DLD1 (cell line): ENCODE measurements around the gene TMOD2.

Experiments
- in situ Hi-C: cut with HindIII; loops from 2 replicates; pipeline ENCODE4 v1.10.0; 2017; ENCODE audit warnings: low sequenced_read_pairs

TMOD2 gene

DNA sequence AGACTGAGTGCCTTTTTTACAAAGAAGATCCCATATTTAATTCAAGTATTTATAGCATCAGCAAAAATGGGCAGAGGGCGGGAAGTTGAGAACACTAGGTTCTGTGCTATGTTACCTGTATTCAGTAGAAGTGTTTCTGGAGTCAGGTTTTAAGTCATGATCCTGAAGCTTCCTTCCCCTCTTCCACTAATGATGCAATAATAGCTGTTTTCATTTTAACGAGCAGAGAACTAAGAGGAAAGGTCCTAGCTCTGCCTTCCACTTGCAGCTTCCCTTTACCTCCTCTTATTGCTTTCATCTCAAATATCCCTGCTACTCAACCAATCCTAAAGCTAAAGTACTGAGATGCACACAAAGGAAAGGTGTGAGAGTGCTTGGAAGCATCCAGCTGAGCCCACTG lies 61.2 kb downstream of the TMOD2 start:
- in situ Hi-C loops: no loop called here

DNA sequence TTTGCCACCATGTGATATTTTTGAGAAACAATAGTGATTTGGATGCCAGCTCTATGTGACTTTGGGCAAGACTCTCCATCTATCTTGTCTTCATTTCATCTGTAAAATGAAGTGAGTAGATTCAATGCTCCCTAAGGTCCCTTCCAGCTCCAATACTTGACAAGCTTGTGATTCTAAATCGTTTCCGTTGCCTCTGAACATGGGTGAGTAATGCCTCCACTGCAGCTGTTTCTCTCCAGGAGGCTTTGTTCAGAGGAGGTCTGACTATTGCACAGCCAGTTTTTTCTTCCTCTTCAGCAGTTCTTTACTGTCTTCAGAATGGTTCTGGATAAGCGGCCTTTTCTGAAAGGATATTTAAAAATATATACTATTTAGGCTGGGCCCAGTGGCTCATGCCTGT lies 63.2 kb downstream of the TMOD2 start:
- in situ Hi-C loops: no loop called here

DNA sequence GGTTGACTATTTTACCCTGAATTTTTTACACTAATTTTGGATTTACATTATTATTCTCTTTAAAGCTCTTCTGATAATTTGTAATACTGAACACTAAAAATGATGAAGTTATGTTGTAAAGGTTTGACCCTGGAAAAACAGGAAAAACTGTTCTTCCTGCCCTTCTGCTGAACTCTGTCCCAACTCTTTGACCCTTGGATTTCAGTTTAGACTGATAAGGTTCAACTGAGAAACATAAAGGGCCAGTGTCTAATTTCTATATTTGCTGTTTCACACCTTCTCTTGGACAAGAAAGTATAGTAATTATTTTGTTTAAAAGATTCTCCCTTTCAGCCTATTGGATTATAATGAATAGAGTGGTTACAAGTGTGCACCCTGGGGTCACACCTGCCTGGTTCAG lies 65.2 kb downstream of the TMOD2 start:
- in situ Hi-C loops: no loop called here

DNA sequence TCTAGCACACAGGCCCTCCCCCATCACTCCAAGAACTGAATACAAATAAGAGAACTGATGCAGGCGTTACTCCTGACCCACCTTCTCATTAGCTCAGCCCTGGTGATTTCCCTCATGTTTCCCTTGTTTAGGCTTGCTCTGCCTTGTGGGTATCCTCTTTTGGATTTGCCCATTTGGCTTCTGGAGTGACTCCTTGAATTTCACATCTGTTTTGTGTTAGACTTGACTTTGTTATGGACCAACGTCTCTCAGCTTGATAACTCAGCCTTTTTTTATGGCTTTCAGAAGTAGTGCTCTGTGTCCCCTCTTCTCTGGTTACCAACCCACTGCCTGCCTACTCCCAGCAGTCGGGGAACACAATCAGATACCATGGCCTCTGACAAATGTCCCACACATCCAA lies 66.8 kb downstream of the TMOD2 start:
- in situ Hi-C loops: no loop called here

DNA sequence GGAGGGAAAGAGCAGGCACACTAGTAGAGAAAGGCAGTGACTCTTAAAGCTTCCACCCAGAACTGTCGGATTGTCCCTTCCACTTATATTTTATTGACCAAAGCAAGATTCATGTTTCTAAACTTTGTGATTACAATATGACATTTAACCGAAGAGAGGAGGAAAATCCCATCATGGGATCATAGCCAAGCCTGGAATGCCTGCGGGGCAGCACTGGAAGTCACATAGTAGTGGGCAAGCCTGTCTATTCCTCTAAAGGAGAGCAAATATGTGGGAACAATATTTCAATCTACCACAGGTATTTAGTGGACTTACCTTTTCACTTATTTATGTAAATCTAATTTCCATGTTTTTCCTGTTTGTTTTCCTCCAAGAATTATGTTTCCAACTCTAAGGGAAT lies 74.3 kb downstream of the TMOD2 start:
- in situ Hi-C loops: no loop called here

DNA sequence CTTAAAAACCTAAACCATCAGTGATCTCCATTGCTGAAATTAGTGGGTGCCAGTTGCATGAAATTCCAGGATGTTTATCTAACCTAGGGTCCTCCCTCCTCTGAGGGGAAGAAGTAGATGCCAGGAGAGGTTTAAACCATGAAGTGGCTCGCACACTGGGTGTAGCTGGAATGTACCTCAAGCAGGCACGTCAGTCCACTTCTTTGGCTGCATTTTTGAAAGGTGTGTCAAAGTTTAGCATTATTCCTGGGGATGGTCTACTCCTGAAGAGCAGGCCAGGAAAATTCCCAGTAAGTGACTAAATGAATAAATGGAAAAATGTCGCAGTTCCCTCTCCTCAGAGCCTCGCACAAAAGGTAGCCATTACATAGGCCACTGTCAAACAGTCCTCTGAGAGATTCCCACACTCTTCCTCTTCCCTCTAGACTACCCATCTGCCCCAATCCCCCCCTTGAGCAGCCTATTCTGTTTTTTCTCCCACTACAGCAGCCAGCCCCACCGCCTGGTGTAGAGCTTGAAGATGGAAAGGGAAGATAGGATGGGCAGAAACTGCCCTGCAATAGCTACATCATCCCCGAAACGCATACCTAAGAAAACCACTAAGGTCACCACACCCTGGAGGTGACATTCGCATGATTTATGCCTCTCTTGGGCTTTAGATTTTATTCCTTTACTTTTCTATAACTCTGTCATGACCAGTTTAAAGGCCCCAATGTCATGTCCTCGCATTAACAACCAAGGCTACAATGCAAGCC lies 77.4 kb downstream of the TMOD2 start:
- in situ Hi-C loops: no loop called here

DNA sequence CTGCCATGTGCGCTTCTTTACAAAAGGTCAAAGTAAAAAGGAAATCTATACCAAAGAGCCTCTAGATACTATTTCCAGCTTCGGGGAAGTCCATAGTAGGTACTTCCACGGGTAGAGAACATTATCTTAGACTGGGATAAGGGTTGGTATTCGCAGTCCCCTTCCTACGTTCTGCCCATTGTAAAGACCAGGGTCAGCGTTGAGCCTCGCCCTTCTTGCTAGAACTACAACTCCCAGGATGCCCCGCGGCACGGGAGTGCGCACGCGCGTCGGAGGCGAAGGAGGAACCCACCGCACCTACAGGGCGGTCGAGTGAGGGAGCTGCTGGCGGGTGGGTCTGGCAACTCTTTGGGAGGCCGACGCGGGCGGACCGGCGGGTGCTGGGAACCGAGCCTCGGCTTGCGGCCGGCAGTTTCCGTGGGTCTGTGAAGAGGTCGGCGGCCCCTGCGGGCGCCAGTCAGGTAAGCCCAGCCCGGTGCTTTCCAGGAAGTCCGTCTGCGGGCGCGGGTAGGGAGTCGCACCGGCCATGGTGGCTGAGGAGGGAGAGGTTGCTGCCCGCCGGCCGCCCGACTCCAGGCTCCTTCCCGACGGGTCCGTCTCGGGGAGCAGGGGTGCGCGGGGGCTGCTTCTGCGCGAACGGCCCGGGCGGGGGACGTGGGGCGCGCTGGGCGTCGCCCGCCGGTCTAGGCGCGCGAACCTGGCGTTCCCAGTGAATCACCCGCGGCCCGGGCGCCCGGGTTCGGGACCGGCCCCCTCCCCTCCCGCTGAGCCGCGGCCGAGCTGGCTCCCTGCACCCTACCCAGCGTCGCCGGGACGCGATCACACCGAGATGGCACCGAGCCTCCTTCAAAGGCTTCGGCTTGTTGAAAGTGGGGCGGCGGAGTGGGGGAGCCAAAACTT lies 78.2 kb downstream of the TMOD2 start, which contains the start of gene TMOD3:
TSS of gene TMOD3 (plus strand) at position 278 of the 900 bp plus-strand sequence. CDS start 33,232 bp downstream, outside the sequence.
- in situ Hi-C loops: no loop called here

DNA sequence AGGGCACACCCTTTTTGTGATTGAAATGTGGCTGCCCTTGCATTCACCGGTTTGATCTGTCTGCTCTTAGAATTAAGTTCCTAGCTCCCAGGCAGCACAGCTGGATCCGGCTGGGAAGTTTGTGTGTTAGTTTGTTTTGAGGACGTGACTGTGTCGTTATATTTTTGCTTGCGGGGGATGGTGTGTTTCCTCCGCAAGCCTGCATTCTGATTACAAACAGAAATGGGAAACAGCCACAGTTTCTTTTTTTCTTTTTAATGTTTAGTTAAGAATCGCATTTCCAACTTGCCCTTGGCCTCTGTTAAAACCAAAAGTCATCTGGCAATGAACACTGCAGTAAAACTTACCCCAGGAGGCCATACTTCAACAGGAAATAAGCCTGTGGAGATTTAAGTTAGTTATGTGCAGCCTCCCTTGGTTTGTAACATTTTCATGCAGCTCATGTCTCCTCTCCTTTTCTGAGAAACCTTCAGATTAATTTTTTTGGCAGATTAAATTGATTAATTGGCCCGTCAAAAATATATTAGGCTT lies 78.9 kb downstream of the TMOD2 start:
- in situ Hi-C loops: no loop called here

DNA sequence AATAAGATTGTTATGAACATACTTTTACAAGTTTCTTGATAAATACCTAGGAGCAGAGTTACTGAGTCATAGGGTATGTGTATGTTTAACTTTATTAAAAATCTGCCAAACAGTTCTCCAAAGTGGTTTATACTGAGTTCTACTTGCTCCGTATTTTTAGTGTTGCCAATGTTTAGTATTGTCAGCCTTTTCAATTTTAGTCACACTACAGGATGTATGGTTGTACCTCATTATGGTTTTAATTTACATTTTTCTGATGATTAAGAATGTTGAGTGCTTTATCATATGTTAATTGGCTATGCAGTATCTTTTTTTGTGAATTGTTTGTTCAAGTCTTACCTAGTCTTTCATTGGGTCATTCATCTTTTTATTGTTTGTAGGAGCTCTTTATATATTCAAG lies 82.4 kb downstream of the TMOD2 start:
- in situ Hi-C loops: no loop called here

DNA sequence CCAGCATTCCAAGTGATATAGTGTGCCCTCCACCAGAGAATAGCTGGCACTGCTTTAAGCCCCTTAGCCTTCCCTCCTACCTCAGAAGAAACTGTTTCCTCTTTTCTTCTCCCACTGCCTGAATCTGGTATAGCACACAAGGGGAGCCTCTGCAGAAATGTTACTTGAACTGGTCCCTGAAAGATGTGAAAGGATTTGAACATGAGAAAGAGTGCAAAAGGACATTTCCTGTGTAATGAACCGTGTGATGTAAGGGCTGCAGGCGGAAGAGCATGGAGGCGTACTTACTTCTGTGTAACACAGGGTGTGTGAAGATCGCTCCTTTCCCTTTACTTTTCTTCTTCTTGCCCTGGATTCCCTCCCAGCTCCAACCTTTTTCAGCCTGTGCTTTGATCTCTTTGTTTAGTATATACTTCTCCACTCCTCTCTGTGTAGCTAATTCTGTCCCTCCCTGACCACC lies 86.4 kb downstream of the TMOD2 start:
- in situ Hi-C loops: no loop called here

DNA sequence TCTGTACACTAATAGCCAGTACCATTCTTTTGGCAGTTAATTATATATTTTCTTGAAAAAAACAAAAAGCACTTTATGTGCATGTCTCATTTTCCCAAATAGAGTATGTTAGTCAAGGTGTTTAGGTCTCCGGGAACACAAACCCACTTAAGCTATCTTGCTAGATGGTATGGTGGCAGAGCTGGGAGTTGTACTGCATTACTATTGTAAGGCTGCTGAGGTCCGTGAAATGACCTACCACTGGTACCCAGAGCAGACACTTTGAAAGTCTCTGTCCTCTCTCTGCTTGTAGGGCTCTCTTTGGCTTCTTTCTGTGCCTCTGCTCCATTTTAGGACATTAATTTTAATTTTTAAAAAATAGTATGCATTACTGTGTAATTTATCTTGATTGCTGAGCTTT lies 86.9 kb downstream of the TMOD2 start:
- in situ Hi-C loops: no loop called here

DNA sequence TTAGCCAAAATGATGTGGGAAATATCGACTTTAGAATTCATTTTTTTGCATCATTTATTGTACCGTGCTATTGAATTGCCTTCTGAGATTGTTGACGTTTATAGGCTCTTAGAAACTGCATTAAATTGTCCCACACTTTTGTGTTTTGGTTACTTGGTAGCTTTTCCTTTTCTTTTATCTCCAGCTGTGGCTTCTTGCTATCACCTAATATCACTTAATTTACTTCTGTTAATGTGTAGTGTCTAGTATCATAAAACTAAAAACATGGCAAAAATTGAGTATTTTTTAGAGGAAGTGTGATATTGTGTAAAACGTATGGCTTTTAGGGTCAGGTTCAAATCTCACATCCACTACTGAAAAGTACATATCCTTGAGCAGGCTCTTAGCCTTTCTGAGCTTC lies 89.3 kb downstream of the TMOD2 start:
- in situ Hi-C loops: no loop called here

DNA sequence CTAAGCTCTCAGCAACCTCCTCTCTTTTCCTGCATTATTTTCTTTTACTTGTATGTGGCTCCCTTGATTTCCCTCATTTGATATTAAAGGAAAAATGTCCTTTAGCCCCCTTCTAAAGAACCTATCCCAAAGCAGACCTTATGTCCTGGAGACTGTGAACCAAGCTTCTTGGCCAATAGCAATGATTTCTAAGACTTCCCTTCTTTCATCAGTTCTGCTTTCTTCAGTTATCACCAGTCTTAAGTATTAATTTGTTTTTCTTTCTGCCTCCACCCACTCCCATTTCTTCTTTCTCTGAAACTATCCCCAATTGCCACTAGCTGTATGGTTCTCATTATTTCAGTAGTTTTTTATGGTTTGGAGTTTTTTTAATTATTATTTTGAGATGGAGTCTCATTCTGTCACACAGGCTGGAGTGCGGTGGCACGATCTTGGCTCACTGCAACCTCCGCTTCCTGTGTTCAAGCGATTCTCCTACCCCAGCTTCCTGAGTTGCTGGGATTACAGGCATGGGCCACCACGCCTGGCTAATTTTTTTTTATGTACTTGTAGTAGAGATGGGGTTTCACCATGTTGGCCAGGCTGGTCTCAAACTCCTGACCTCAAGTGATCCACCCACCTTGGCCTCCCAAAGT lies 90.1 kb downstream of the TMOD2 start:
- in situ Hi-C loops: no loop called here

DNA sequence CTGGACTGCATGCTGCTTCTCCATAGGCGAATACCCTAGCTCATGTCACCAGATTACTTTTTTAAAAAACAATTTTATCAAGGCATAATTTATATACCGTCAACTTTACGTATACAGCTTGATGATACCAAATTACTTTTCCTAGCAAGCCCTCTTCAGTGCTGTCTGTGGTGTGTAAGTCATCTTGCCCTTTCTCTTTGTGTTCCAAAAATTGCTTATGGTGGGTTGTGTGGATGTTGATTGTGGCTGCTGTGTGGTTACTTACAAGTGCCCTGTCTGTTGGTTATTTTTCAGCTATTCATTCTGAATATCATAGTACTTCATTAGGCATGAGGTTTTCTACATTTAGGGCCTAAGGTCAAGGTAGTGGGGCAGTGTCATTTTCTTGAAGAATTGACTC lies 90.9 kb downstream of the TMOD2 start:
- in situ Hi-C loops: no loop called here

DNA sequence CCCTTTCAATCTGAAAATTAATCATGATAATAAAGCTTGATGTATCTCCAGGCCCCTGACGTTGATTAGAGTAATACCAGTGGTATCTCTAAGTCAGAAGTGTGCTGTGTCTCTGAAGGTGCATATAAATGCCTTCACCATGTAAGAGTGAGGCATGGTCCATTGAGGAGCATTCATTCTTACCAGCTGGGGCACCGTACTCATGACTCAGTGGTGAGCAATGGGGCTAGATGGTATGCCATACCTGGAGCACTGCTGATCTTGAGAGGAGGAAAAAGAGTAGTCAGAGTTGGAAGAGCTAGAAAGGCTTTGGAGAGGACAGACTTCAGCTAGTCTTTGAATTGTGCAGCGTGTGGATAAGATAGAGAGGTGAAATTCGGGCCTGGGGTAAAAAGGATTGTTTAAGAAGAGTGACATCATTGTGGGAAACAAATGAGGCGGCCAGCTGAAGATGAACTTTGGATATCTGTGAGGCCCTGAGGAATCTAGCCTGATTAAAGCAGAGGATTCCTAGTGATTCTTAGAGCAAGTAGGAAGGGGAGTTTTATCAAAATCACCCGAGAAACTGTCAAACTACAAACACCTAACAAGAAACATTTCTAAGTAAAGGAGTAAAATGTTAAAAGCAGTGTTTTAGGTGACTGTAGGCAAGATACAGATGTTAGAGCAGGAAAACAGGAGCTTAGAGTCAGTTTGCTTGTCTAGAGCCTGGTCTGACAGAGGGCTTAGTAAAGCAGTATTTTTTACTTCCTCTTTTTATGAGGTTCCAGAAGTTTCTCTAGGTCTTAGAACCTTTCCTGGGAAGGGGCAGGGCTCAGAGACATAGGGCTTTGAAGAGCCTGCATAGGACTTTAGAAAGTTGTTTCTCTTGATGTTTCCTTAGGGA lies 91.7 kb downstream of the TMOD2 start:
- in situ Hi-C loops: no loop called here

DNA sequence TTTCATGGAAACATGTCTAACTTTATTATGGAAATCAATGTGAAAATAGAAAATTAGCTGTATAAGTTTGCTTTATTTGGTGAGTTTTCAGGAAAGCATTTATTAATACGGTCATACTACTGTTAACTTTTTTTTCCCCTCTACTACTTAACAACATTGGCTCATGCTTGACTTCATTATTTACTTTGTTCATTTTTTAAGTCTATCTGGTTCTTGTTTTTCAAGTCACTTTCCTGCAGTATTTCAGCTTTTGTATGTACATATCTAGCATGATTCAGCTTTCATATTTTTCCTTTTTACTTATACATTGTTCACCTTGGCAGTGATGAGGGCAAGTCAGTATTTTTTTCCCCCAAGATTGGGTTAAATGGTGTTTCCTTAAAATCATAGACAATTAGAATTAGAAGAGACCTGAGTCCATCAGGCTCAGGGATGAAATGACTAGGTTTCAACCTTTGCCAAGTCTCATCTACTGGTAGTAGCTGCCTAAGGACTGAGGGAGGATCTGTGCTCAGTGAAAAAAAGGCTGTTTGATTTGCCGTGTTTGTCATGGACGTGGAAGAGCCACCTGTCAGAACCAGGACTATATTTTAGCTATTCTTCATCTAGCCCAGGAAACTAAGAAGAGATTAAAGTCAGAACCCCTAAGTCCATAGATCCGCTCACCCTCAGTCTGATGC lies 93.5 kb downstream of the TMOD2 start:
- in situ Hi-C loops: no loop called here

DNA sequence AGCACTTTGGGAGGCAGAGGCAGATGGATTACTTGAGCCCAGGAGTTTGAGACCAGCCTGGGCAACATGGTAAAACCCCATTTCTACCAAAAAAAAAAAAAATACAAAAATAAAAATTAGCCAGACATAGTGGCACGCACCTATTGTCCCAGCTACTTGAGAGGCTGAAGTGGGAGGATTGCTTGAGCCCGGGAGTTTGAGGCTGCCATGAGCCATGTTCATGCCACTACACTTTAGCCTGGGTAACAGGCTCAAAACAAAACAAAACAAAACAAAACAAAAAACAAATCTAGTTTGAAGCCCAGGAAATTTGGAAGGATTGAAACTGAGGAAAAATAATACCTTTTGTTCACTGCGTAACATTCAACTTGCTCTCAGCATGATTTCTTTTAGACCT lies 94.7 kb downstream of the TMOD2 start:
- in situ Hi-C loops: no loop called here

DNA sequence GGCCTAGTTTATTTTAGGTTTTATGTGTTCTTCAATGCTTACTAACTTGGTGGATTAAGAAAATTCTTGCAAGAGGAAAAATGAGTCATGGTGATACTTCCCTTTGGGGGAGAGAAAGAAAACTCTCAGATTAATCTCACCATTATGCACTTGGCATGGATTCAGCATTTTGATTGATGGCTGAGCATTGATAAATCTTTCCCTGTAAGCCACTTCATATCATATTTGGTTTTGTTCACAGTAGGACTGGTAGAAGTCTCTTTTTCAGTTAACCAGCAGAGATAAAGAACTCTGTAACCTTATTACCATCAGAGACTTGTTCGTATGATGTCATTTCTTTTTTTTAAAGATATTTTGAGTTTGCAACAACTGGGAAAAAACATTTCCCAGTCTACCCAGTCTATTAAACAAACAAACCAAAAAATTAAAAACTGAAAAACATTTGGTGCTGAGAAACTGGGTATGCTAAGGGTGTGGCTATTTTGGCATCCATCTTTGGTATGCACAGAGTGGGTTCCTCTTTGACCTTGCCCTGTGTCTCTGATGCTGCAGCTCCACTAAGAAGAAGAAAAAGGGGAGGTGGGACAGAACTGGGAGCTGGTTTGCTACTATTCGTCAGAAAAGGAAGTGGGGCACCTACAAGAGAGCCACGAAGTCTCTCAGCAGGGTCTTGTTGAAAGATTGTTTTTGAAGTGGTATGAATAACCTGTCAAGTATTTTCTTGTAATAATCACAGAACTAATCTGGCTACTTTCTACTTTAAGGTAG lies 95.2 kb downstream of the TMOD2 start:
- in situ Hi-C loops: no loop called here

DNA sequence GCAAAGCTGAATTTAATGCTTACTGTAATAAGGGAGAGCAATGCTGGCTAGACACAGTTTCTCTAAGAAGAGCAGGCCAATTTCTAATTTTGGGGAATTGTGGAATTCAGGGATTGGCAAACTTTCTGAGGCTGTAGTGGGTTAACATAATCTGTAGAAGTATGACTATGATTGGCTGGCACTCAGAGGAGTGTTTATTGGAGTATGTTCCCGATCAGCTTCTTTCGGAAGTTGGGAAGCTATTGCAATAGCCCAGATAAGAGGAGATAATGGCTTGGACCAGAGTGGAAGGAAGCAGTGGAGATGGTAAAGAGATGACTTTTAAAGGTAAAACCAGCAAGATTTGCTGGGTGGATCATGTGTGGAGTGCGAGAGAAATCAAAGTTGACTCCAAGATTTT lies 97.4 kb downstream of the TMOD2 start:
- in situ Hi-C loops: no loop called here
